Measurements from ENCODE around the gene MUC21.

The MUC21 gene

DNA sequence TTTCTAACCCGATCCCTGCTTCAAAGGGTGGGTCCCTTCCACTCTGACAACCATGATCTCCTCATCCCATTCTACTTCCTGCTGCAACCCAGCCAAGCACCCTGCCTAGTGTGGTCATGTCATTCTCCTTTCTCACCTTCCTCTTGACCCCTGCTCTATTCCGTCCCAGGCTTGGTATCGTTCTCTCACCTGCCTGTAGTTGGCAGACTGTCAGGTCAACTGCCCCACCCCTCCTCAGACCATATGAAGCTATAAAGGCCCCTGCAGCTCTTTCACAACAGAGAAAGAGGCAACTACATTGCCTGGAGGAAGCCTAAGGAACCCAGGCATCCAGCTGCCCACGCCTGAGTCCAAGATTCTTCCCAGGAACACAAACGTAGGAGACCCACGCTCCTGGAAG, at the start of gene MUC21:
Gene MUC21 (plus strand): TSS at position 280 of the 400 bp plus-strand sequence. CDS start 241 bp downstream, outside the sequence.
- DNase-seq, result no peak

DNA sequence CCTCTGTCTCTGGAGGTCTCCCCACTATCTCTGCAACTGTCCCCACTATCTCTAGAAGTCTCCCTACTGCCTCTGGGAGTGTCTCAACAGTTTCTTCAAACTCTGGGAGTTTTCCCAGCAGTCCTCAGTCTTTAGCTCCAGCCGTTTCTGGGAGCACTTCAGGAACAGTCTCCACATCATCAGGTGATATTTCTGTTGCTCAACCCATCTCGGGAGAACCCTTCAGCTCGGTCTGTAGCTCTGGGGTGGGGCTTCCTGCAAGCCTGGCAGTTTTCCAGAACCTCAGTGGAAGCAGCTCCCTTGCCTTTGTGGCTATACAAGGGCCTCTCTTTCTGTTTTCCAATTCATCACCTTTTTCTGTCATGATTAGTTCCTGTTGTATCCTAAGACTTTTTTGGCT, 48.5 kb upstream of the MUC21 start:
- DNase-seq, result no peak

DNA sequence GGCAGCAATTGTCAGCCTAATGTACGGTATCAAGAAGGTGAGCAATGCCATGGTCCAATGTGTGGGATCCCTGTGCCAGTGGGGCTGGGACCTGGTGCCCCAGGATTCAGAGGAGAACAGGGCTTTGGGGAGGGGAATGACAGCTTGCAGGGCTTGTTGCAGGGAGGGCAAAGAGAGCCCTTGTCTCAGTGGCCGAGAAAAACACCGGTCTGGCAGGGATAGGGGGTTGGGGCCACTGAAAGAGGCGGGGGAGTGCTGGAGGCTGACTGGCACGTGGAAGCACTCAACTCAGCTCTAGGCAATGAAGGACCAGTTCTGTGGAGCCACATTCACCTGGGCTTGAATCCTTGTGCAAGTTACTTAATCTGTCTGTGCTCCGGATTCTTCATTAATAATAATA, 46.3 kb upstream of the MUC21 start:
- no peak for DNase-seq

DNA sequence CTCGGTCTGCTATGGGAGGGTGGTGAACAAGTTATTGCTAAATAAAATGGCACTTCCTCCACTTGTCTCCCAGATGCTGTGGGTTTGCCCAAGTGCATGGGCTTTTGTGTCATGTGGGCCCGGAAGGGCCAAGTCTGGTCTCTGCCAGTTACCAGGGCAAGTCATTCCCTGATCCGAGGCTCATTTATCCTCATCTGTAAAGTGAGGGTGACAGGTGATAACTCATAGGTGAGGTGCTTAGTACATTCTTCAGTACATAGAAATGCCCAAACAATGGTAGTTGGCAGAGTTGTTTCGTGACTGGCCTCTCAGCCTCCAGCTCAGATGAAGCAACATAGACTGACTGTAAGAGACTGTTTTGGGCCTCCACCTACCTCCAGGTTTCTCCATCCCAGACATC, 44.8 kb upstream of the MUC21 start:
- no peak for DNase-seq

DNA sequence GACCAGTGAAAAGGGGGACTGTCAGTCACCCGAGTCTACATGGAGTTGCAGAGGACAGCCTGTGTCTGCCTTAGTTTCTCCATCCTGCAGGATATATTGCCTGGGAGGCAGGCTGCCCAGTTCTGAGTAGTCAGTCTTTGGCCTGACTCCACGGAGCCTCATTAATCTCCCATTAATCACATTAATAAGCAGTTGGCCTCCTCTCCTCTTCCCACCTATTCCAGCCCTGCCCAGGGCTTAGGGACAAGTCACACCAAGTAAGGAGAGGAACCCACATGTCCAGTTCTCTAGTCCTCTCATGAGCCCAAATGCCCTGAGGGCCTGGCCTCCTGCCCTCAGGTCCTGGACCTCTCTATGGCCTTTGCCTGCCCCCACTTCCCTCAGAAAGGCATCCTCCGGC, 44.0 kb upstream of the MUC21 start:
- no peak for DNase-seq

DNA sequence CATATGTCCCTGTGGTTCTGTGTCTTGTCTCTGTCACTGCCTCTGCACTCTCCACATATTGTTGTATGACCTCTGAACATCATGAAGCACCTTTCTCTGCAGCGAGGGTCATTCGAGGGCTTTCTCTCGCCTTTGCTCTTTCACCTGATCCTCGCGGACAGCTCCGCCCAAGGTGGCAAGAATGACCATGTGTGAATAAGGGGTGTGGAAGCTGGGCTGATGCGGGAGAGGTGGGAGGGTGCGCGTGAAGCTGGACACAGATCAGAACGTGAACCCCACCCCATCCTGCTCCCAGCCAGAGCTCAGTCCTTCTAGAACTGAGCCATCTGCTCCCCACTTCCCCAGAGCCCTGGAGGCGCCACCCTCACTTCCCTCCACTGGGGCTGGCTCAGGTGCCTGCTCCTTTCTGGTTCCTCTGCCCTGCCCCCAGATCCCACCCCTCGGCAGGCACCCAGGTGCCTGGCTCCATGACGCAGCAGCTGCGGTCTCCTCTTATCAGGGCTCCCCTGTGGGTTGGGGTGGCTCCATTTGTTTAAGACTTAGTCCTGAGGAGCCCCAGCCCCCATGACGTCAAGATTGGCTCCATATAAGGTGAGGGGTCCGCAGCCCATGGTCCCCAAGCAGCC, 43.0 kb upstream of the MUC21 start, which contains the start of gene MUCL3:
Gene MUCL3 (plus strand): TSS at position 613 of the 626 bp plus-strand sequence. CDS start 27 bp downstream, outside the sequence.
- DNase-seq, result no peak

DNA sequence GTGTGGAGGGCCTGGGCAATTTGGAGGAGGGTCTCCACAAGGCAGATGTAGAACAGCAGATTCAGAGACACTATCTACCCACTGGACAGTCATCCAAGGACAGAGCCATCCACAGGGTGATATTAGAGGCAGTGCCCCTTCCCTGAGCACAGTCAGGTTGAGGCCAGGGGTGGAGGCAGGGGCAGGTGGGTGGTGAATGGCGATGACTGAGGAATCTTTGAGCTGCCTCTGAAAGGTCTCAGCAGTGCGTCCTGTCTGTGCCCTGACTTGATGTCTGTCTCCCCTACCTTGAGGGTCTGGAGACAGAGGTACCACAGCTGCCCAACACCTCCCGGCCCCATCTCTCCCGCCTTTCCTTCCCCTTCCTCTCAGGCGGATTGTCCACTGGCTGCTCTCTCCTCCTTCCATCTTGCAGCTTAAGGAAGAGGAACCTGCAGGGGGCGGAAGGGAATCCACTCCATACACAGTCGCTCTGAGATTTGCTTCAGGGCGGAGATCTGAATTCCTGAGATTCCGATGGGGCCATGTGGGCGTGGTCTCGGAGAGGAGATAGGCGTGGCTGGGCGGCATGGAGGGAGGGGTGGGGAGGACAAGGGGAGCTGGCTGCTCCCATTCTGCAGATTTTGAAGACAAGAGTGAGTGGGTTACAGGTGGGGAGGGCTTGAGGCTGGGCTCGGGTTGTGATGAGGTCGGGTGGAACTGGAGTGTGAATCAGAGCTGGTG, 41.0 kb upstream of the MUC21 start:
- DNase-seq, result peak in 1 of 51 donors; percentile 7

DNA sequence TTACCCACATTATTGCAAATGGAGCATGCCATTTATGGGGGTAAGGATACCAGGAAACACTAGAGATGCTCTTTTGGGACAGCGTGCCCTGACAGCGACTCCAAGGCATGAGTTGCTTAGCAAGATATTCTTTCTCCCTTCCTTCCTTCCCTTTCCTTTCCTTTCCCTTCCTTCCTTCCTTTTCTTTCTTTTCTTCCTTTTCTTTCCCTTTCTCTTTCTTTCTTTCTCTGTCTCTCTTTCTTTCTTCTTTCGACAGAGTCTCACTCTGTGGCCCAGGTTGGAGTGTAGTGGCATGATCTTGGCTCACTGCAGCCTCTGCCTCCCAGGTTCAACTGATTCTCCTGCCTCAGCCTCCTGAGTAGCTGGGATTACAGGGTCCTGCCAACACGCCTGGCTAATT, 39.5 kb upstream of the MUC21 start:
- no peak for DNase-seq

DNA sequence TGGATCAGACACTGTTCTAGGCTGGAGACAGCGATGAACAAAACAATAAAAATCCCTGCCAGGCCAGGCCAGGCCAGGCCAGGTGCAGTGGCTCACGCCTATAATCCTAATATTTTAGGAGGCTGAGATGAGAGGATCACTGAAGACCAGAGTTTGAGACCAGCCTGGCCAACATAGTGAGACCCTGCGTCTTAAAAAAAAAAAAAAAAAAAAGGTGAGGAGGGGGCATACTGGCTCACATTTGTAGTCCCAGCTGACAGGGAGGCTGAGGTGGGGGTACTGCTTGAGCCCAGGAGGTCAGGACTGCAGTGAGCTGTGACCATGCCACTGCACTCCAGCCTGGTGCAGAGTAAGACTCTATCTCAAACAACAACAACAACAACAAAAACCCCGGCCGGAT, 38.2 kb upstream of the MUC21 start:
- DNase-seq, result no peak

DNA sequence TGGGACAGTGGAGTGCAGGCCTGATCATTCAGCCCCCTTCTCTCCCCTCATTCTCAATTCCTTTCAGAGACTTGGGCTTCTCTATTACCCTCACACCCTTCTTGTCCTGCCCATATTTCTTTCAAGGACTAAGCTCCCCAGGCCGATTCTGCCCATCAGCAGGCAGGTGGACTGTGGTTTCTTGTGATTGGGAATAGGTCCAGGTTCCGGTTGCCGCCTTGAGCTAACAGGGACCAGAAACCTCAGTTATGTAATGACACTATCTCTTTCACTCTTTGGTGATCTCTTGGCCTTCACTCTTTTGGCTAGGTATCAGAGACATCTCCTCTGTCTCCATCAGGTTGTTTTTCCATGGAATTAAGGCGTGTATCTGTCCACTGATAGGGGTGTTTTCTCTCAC, 36.3 kb upstream of the MUC21 start:
- no peak for DNase-seq

DNA sequence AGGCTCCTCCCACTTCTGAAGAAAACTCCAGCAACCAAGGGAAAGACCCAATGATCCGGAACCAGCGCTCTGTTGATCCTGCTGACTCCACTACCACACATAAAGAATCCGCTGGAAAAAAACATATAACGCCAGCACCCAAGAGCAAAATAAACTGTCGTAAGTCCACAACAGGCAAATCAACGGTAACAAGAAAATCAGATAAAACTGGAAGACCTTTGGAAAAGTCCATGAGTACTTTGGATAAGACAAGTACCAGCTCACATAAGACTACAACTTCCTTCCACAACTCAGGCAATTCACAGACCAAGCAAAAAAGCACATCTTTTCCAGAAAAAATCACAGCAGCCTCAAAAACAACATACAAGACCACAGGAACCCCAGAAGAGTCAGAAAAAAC, 34.7 kb upstream of the MUC21 start:
- DNase-seq, result no peak

DNA sequence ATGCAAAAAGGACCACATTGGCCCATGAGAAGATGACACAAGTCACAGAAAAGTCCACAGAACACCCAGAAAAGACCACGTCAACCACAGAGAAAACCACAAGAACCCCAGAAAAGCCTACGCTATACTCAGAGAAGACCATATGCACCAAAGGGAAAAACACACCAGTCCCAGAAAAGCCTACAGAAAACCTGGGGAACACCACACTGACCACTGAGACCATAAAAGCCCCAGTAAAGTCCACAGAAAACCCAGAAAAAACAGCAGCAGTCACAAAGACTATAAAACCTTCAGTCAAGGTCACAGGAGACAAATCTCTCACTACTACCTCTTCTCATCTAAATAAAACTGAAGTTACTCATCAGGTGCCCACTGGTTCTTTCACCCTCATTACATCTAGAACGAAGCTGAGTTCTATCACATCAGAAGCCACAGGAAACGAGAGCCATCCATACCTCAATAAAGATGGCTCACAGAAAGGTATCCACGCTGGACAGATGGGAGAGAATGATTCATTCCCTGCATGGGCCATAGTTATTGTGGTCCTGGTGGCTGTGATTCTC, 31.5 kb upstream of the MUC21 start:
- DNase-seq, result no peak

DNA sequence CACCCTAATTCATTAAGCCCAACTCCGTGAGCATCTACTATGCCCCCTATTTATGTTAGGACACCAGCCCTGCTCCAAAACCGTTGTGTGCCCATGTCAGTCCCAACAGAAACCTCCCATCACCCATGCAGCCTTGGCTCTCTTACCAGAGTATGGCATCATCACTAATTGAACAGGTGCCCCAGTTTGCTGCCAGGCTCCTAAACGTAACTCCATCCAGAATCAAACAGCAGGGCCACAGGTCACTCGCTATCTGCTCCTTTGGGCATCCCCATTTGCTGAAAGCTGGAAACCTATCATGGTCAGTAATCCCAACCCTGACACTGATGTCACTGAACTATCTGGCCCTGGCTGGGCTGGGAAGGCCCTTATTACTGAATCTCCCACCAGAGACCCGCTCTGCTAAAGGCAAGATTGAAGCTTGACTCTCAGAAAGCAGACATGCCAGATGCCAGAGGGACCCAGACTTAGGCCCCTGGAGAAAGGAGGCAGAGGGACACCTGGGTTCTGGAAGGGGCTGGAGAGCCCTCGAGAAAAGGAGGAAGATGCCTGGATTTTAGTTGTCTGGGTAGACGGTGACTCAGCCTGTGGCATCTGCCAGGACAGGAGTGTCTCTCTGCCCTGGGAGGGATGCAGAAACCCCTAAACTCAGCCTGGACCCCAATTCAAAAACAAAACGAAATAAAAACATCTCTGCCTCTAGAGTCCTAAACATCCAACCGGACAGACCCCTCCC, 28.7 kb upstream of the MUC21 start:
- peak in 2 of 51 donors; percentile 4 to 17 for DNase-seq

DNA sequence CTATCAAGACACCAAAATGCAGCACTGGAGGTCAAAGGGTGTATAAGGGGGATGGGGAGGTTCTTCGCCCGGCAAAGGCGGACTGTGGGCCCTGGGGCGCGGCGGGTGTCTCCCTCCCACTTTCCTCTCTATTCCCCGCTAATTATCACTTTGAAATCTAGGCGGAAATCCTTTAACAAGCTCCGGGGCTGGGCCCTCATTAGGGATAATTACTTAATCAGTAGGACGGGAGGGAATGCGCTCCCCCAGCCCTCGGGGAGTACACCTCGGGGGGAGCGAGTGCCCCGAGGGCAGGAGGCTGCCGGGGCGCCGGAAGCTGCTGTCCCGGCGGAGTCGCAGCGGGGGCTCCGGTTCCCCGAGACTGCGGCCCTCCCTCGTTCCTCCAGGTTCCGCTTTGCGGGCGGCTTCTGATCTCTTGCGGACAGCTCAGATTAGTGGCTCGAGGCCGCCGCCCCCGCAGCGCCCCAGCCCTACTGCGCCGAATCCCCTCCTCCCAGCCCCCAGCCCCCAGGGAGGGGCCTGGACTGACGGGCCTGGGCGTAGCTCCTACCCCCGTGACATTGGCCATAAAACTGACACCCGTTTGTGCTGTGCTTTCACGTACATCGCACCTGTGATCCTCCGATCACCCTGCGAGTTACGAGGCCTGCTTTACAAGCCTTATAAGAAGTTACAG, 28.0 kb upstream of the MUC21 start:
- DNase-seq, result peak in 40 of 51 donors; percentile 6 to 73 (median 33)

DNA sequence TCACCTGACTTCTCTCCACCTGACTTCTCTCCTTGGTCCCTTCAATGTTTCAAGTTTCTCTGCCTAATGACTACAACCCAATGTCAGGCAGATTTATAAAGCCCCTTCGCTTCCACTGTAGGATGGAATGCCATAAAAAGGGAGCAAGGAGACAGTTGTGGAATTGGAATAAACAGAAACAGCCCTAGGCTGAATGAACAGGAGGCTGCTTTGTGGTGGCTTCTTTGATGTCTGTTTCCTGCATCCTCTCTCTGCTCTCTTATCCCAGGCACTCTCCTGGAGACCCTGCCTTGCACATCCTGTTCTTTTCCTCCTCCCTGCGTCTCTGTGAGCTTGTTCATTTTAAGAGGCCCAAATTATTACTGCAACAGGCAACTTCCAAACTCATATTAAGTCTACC, 25.8 kb upstream of the MUC21 start:
- no peak for DNase-seq

DNA sequence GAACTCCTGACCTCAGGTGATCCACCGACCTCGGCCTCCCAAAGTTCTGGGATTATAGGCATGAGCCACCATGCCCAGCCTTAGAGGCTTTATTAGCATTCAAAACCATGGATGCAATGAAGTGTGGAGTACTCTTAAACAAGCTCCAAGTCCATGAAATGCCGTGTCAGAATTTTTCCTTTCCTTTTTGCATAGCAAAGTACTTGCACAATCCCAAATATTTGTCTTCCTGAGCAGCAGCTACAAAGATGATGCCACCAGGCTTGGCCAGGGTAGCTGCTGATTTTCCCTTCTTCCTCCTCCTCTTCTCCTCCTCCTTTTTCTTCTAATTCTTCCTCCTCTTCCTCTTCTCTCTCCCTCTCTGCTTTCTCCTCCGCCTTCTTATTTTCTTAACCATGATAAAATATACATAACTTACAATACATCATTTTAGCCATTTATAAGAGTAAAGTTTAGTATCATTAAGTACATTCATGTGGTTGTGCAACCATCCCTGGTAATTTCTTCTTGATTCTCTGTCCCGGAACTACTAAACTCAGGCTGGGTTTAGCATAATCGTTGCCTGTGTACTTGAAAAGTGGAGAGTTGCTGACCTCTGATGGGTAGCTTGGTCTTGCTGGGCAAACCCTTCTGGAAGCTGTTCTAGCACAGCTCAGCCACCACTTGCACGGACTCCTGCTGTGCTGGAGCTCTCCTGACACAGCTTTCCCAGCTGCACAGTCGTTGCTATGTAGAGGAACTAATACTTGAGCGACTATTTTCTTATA, 22.4 kb upstream of the MUC21 start:
- no peak for DNase-seq

DNA sequence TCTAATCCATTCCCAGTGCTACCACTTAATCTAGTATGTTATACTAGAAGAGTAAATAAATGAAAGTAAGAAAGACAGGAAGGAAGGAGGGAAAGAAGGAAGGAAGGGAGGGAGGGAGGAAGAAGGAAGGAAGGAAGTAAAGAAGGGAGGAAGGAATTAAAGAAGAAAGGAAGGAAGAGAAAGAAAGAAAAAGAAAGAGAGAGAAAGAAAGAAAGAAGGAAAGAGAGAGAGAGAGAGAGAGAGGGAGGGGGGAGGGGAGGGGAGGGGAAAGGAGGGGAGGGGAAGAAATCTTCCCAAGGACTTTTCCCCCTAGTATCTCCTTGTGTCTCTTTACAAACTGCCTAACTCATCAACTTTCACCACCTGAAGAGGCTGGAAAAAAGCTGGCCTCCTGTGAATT, 20.8 kb upstream of the MUC21 start:
- DNase-seq, result no peak

DNA sequence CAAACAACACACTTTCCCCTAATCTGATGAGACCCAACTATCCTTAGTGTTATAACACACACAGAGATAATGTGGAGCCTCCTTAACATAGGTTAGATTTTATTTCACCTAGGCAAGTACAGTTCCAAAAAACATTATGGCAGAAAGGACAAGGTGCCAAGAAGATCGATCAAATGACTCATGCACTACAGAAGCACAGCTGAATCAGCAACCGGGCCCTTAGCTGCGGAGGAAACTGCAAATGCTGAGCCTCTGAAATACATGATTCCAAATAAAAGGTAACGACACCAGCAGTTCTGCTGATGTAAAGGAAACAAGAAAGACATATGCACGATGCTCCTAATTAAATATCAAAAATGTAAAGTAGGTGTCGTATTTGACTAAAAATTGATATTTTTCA, 19.9 kb upstream of the MUC21 start:
- no peak for DNase-seq

DNA sequence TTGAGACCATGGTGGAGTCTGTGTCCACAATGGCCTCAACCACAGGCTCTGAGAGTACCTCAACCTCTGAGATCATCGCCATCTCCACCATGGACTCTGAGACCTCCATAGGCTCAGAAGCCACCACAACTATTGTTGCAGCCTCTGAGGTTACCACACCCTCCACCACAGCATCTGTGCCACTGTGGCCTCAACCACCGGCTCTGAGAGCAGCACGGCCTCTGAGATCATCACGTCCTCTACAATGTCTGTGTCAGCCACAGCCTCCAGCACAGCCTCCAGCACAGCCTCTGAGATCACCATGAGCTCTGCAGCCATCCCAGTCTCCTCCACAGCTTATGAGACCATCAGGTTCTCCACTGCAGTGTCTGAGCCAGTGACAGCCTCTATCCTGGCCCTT, 19.4 kb upstream of the MUC21 start:
- DNase-seq, result no peak

DNA sequence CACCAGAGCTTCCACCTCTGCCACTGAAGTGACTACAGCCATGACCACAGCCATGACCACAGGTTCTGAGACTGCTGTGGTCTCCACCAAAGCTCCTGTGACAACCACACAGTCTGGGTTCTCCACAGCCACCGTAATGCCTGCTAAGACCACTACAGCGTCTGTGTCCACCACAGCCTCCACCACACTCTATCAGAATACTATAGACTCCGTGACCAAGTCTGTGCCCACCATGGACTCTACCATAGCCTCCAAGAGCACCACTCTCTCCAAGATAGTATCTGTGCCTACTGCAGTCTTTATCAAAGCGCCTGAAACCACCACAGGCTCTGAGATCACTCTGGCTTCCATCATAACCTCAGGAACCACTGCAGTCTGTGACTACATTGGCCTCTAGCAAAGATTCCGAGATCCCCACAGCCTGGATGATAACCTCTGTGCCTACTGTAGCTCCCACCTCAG, 18.3 kb upstream of the MUC21 start:
- DNase-seq, result no peak

DNA sequence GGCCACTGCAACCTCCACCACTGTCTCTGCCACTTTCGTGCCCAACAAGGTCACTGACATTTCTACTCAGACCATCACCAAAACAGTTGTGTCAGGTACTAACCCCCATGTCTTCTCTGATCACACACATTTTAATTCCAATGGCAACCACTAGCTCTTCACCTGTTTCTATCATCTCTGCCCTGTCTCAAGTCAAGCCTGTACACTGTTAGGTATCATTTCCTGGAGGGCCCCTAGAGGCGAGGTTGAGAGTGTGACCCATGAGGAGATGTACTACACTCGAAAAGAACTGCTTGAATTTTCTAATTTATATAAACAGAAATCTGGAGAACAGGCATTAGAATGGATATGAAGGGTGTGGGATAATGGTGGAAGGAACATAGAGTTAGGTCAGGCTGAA, 17.4 kb upstream of the MUC21 start:
- no peak for DNase-seq

Data from hypothalamus (tissue), 51 donors.